ENCODE data around the gene KDM7A.

- TF ChIP-seq CTCF (IDR thresholded peaks at IDR 0.05; ENCODE audit: poor library complexity, severe bottlenecking) (no peak), TAF1 (IDR thresholded peaks at IDR 0.05; ENCODE audit: low read depth) (no peak), EP300 (conservative IDR thresholded peaks at IDR 0.05; ENCODE audit: poor library complexity, severe bottlenecking) (no peak), RAD21 (conservative IDR thresholded peaks at IDR 0.05) (no peak), EZH2 (IDR thresholded peaks at IDR 0.05; ENCODE audit: borderline replicate concordance, insufficient read depth, low read length, poor library complexity, severe bottlenecking) (no peak), POLR2AphosphoS5 (IDR thresholded peaks at IDR 0.05) (no peak), MXI1 (conservative IDR thresholded peaks at IDR 0.05; ENCODE audit: poor library complexity, severe bottlenecking) (no peak)
These were observed 6.1 kb upstream of the KDM7A start for GRCh38 chr7:140182917-140183316.

All from neural cell (in vitro differentiated cells).